H1 (cell line): Measurements from ENCODE around the gene CCR2. TPM values are rescaled to one million over a fixed set of nuclear protein-coding genes. Genes with fewer than 3 reads are reported as not detected.

Experiments
- CTCF ChIA-PET: fragments of 300-600 bp; sonication (Branson Sonifier 250); formaldehyde crosslinking; loops from one replicate; lab custom pipeline; 2021; ENCODE audit not compliant: partially characterized antibody; lab: Charles Lee
- POLR2A ChIA-PET: fragments of 300-600 bp; sonication (Branson Sonifier 250); formaldehyde crosslinking; loops from one replicate; lab custom pipeline; 2021; ENCODE audit warnings: inconsistent platforms; ENCODE audit not compliant: partially characterized antibody; lab: Charles Lee
- DNase-seq, 2 experiments: peaks; one replicate each; pipeline versions ENCODE4 v3.0.0 to v3.0.0-alpha.2; 2010 to 2022; ENCODE audit warnings: low spot score in 2 of 2, low read depth in 1 of 2, mixed read lengths in 1 of 2
- FAIRE-seq: peaks from 2 replicates; lab custom pipeline; 2011; peaks lifted over from hg19 to GRCh38; lab: Jason Lieb, UNC
- H2AFZ ChIP-seq: 2 replicates; pipeline ENCODE4 v1.8.1; 2012; ENCODE audit warnings: low read length, inconsistent platforms
- H2AK5ac ChIP-seq: 2 replicates; pipeline ENCODE4 v1.6.1; 2013; ENCODE audit warnings: low read depth, low read length
- H2BK120ac ChIP-seq: replicated peaks from 2 replicates; pipeline ENCODE3; 2013; ENCODE audit warnings: low read depth, low read length, inconsistent platforms
- H2BK12ac ChIP-seq: 2 replicates; pipeline ENCODE4 v1.6.1; 2013; ENCODE audit warnings: low read depth, low read length
- H2BK15ac ChIP-seq: 2 replicates; pipeline ENCODE4 v1.6.1; 2013; ENCODE audit warnings: low read length
- H2BK20ac ChIP-seq: 2 replicates; pipeline ENCODE4 v1.6.1; 2013; ENCODE audit warnings: low read length
- H2BK5ac ChIP-seq: 2 replicates; pipeline ENCODE4 v1.6.1; 2013; ENCODE audit warnings: low read depth, low read length
- H3K14ac ChIP-seq: 2 replicates; pipeline ENCODE4 v1.6.1; 2013; ENCODE audit warnings: inconsistent platforms; ENCODE audit not compliant: insufficient read length
- H3K18ac ChIP-seq: 2 replicates; pipeline ENCODE4 v1.6.1; 2013; ENCODE audit warnings: low read length; ENCODE audit errors: extremely low read depth
- H3K23ac ChIP-seq: 2 replicates; pipeline ENCODE4 v1.6.1; 2013; ENCODE audit warnings: inconsistent platforms; ENCODE audit not compliant: insufficient read length
- H3K23me2 ChIP-seq: 2 replicates; pipeline ENCODE4 v1.6.1; 2013; ENCODE audit warnings: low read depth, low read length
- H3K27ac ChIP-seq: 2 replicates; pipeline ENCODE4 v1.6.1; 2011; ENCODE audit warnings: low read depth, low read length, inconsistent platforms
- H3K27me3 ChIP-seq, 4 experiments: replicated peaks in 1 of 4; 1 replicate in 1 of 4; 2 replicates in 3 of 4; pipeline versions ENCODE4 v1.6.1 to v1.8.1; 2011 to 2013; ENCODE audit warnings: low read length in 3 of 4, mild to moderate bottlenecking in 3 of 4, inconsistent platforms in 2 of 4, mixed read lengths in 2 of 4, moderate library complexity in 1 of 4; ENCODE audit not compliant: control insufficient read depth in 3 of 4, insufficient read depth in 3 of 4; ENCODE audit errors: extremely low read depth in 1 of 4
- H3K36me3 ChIP-seq, 4 experiments: 2 replicates each; pipeline versions ENCODE4 v1.6.1 to v1.8.1; 2011 to 2013; ENCODE audit warnings: mild to moderate bottlenecking in 4 of 4, low read length in 3 of 4, moderate library complexity in 2 of 4, control low read depth in 1 of 4, inconsistent platforms in 1 of 4; ENCODE audit not compliant: insufficient read depth in 4 of 4, control insufficient read depth in 2 of 4
- H3K4ac ChIP-seq: replicated peaks from 2 replicates; pipeline ENCODE3; 2013; ENCODE audit warnings: low read length, low read depth, mixed read lengths, inconsistent platforms; ENCODE audit not compliant: insufficient read length
- H3K4me1 ChIP-seq, 4 experiments: replicated peaks in 1 of 4; 1 replicate in 1 of 4; 2 replicates in 3 of 4; pipeline versions ENCODE4 v1.6.1 to v1.8.1; 2011 to 2013; ENCODE audit warnings: low read length in 3 of 4, inconsistent platforms in 2 of 4, mixed read lengths in 1 of 4; ENCODE audit not compliant: insufficient read depth in 4 of 4, control insufficient read depth in 3 of 4
- H3K4me2 ChIP-seq, 2 experiments: 2 replicates each; pipeline versions ENCODE4 v1.6.1 to v1.8.1; 2011 to 2013; ENCODE audit warnings: low read depth in 2 of 2, low read length in 2 of 2, control low read depth in 1 of 2, inconsistent platforms in 1 of 2, mild to moderate bottlenecking in 1 of 2; ENCODE audit not compliant: insufficient read depth in 1 of 2
- H3K4me3 ChIP-seq, 4 experiments: fragments of 200-600, 300-600 bp in 1 of 4; sonication (generic), shearing (Covaris generic), sonication (Bioruptor Twin) in 1 of 4; 2 replicates each; pipeline versions ENCODE4 v1.5.1 to v1.8.1; 2011 to 2016; ENCODE audit warnings: low read length in 4 of 4, low read depth in 3 of 4, control low read depth in 2 of 4, inconsistent platforms in 2 of 4, mild to moderate bottlenecking in 2 of 4, mixed read lengths in 1 of 4, moderate library complexity in 1 of 4; ENCODE audit not compliant: insufficient read depth in 2 of 4; ENCODE audit errors: extremely low read depth in 1 of 4
- H3K56ac ChIP-seq: replicated peaks from 2 replicates; pipeline ENCODE3; 2013; ENCODE audit warnings: low read depth, mild to moderate bottlenecking, mixed read lengths, low read length, inconsistent platforms; ENCODE audit not compliant: insufficient read length
- H3K79me1 ChIP-seq: 2 replicates; pipeline ENCODE4 v1.6.1; 2013; ENCODE audit warnings: low read depth, low read length, control low read depth
- H3K79me2 ChIP-seq, 2 experiments: 2 replicates each; pipeline versions ENCODE4 v1.6.1 to v1.8.1; 2012 to 2013; ENCODE audit warnings: low read length in 2 of 2, mild to moderate bottlenecking in 2 of 2, inconsistent platforms in 1 of 2; ENCODE audit not compliant: insufficient read depth in 2 of 2, control insufficient read depth in 1 of 2
- H3K9ac ChIP-seq, 4 experiments: replicated peaks in 1 of 4; 1 replicate in 1 of 4; 2 replicates in 3 of 4; pipeline versions ENCODE4 v1.6.1 to v1.8.1; 2011 to 2013; ENCODE audit warnings: low read depth in 3 of 4, low read length in 3 of 4, control low read depth in 2 of 4, mild to moderate bottlenecking in 2 of 4, moderate library complexity in 2 of 4, inconsistent platforms in 1 of 4; ENCODE audit errors: extremely low read depth in 1 of 4
- H3K9me3 ChIP-seq, 2 experiments: 2 replicates each; pipeline versions ENCODE4 v1.6.1 to v1.8.1; 2012 to 2013; ENCODE audit warnings: mild to moderate bottlenecking in 2 of 2, moderate library complexity in 2 of 2, control low read depth in 1 of 2, inconsistent platforms in 1 of 2, low read depth in 1 of 2, low read length in 1 of 2, mixed read lengths in 1 of 2; ENCODE audit not compliant: insufficient read depth in 2 of 2
- H4K20me1 ChIP-seq, 2 experiments: replicated peaks in 1 of 2; 2 replicates each; pipeline versions ENCODE3 to v1.8.1; 2011 to 2013; ENCODE audit warnings: inconsistent platforms in 2 of 2, low read length in 2 of 2, mild to moderate bottlenecking in 1 of 2; ENCODE audit not compliant: insufficient read depth in 2 of 2, control insufficient read depth in 1 of 2
- H4K5ac ChIP-seq: 2 replicates; pipeline ENCODE4 v1.6.1; 2013; ENCODE audit warnings: low read length, low read depth, mixed read lengths, inconsistent platforms; ENCODE audit not compliant: insufficient read length
- H4K8ac ChIP-seq: 2 replicates; pipeline ENCODE4 v1.8.0; 2013; ENCODE audit warnings: mild to moderate bottlenecking, moderate library complexity, low read length, inconsistent platforms; ENCODE audit not compliant: insufficient read depth; ENCODE audit errors: extremely low read depth
- H4K91ac ChIP-seq: replicated peaks from 2 replicates; pipeline ENCODE3; 2013; ENCODE audit warnings: low read length, mixed read lengths, inconsistent platforms; ENCODE audit not compliant: insufficient read length
- BRCA1 ChIP-seq: IDR thresholded peaks from 2 replicates; pipeline ENCODE4 v1.6.1; 2012; ENCODE audit warnings: low read depth, low read length, improper control_type of control experiment
- CBX8 ChIP-seq: fragments of 300-800, 300-1000 bp; sonication (generic); IDR thresholded peaks from 2 replicates; pipeline ENCODE4 v1.7.1; 2016; ENCODE audit warnings: low read depth, low read length, borderline replicate concordance
- EGR1 ChIP-seq: IDR thresholded peaks from 2 replicates; pipeline ENCODE4 v1.6.1; 2011; ENCODE audit warnings: low read depth, low read length, borderline replicate concordance
- FOSL1 ChIP-seq: IDR thresholded peaks from 2 replicates; pipeline ENCODE4 v1.6.1; 2011; ENCODE audit warnings: mild to moderate bottlenecking, low read depth, low read length, moderate library complexity; ENCODE audit not compliant: insufficient read depth
- HDAC6 ChIP-seq: IDR thresholded peaks from one replicate; pipeline ENCODE4 v1.7.1; 2012; ENCODE audit warnings: low read depth, mild to moderate bottlenecking, inconsistent platforms, low read length, moderate library complexity
- KDM5A ChIP-seq: fragments of 200-600 bp; IDR thresholded peaks from 2 replicates; pipeline ENCODE4 v1.7.1; 2012; ENCODE audit warnings: mild to moderate bottlenecking, low read length, inconsistent platforms, mixed read lengths
- MAFK ChIP-seq: IDR thresholded peaks from 2 replicates; pipeline ENCODE4 v1.6.1; 2012; ENCODE audit warnings: low read depth, mild to moderate bottlenecking, improper control_type of control experiment, low read length
- RAD21 ChIP-seq, 2 experiments: IDR thresholded peaks in 1 of 2; conservative IDR thresholded peaks in 1 of 2; 2 replicates each; pipeline ENCODE4 v1.6.1; 2011; ENCODE audit warnings: low read depth in 2 of 2, low read length in 2 of 2, improper control_type of control experiment in 1 of 2, inconsistent platforms in 1 of 2, mild to moderate bottlenecking in 1 of 2, moderate library complexity in 1 of 2
- SP4 ChIP-seq: IDR thresholded peaks from 2 replicates; pipeline ENCODE4 v1.6.1; 2012; ENCODE audit warnings: low read length, inconsistent platforms
- WGBS, 2 experiments: shearing (Covaris generic) in 1 of 2; methylation state at CpG; one replicate each; pipeline versions ENCODE4 v1.1.6 to v1.1.7; 2013 to 2015; ENCODE audit warnings: low lambda C conversion rate in 2 of 2, mixed read lengths in 2 of 2, inconsistent platforms in 1 of 2, low coverage in 1 of 2, missing lambda C conversion rate in 1 of 2; ENCODE audit not compliant: insufficient replicate concordance in 2 of 2, insufficient coverage in 1 of 2, insufficient read length in 1 of 2; ENCODE audit errors: extremely low coverage in 1 of 2, missing lambda C conversion rate in 1 of 2; 5-methylcytosine and 5-hydroxymethylcytosine counted together
- polyA plus RNA-seq, 7 experiments: library from polyadenylated mRNA; depleted of rRNA in 3 of 7; stranded (reverse) in 5 of 7; unstranded in 2 of 7; fragments of >200 nt in 5 of 7; fragments of 200-250 nt in 2 of 7; gene quantifications; 1 replicate in 5 of 7; 2 replicates in 1 of 7; 4 replicates in 1 of 7; pipeline versions ENCODE4 v1.2.1 to v1.2.3, GENCODE V29; 2011 to 2013; ENCODE audit warnings: missing spikeins in 2 of 7, mixed read lengths in 2 of 7
- total RNA-seq: library from RNA; stranded (reverse); fragmentation: NEBNext Ultra II Directional; extraction: Animal tissue kit (Norgen Biotek cat#: 25700); gene quantifications from 2 replicates; pipeline ENCODE4 v1.2.1, GENCODE V29; 2021
- TF ChIP-seq, protein P1 (sequence below): IDR thresholded peaks from 2 replicates; pipeline ENCODE4 v1.6.1; 2012; ENCODE audit warnings: low read length, inconsistent platforms

CCR2 gene
- total and polyA plus RNA-seq, 2 of the 8 experiments (the other 6 are each of a cell fraction or from before 2014, with no cell fraction given), result not detected

DNA sequence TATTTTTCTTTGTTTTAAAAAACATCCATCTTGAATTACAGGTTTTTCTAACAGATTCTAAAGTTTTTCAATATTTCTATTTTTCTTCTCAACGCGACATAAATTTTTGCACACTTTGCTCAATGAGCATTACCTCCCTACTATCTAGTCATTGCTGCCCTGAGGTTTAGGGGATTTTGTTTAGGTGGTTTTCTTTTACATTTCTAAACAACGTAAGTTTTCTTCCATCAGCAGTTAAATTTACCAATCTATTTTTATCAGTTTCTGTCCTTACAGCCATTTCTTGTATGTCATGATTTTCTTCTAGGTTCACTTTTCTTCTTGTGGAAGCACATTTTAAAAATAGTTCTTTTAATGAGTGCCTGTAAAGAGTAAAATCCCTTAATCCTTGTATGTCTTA is 49.2 kb upstream of the CCR2 start:
- H2BK5ac ChIP-seq, result no peak overlapping the region
- no peak overlapping the region for H3K56ac ChIP-seq
- no peak overlapping the region for H4K91ac ChIP-seq
- H2BK20ac ChIP-seq, result no peak overlapping the region
- ChIA-PET CTCF (no interaction called here), POLR2A (no interaction called here)
- no peaks in the 10 kb centered on the region for H3K23me2 ChIP-seq
- no peaks in the 10 kb centered on the region for H3K79me2 ChIP-seq
- H3K14ac ChIP-seq, result no peak overlapping the region
- H4K8ac ChIP-seq, result no peak overlapping the region
- WGBS, 2 experiments, result 89% methylated on average over 3 of the region's 3 CpGs; no CpG with 5 or more reads in 1 of the 2 experiments
- no peaks in the 10 kb centered on the region for H3K36me3 ChIP-seq
- no peak overlapping the region for H2AFZ ChIP-seq
- no peak overlapping the region for H3K4me3 ChIP-seq
- no peak overlapping the region for H2AK5ac ChIP-seq
- no peaks in the 10 kb centered on the region for H3K27me3 ChIP-seq
- H4K5ac ChIP-seq, result no peak overlapping the region
- no peak overlapping the region for H3K4me2 ChIP-seq
- H3K4me1 ChIP-seq, result no peaks in the 10 kb centered on the region
- no peaks in the 10 kb centered on the region for H4K20me1 ChIP-seq
- no peak overlapping the region for H3K4ac ChIP-seq
- H3K18ac ChIP-seq, result no peak overlapping the region
- DNase-seq, result no peak
- H3K27ac ChIP-seq, result no peak overlapping the region
- H3K23ac ChIP-seq, result no peak overlapping the region
- no peaks in the 10 kb centered on the region for H3K9me3 ChIP-seq
- no peak overlapping the region for H2BK15ac ChIP-seq
- H3K9ac ChIP-seq, result no peak overlapping the region
- FAIRE-seq, result no peak
- H3K79me1 ChIP-seq, result no peaks in the 10 kb centered on the region
- no peak overlapping the region for H2BK12ac ChIP-seq
- H2BK120ac ChIP-seq, result no peak overlapping the region
- TF ChIP-seq BRCA1 (no peak), HDAC6 (no peak), EGR1 (no peak), SP4 (no peak), MAFK (no peak), RAD21 (IDR thresholded peaks at IDR 0.05 in 1 of 2, conservative IDR thresholded peaks at IDR 0.05 in 1 of 2; ENCODE audit: low read depth in 2 of 2, low read length in 2 of 2) (no peak), CBX8 (no peak), FOSL1 (no peak), KDM5A (no peak)
- TF ChIP-seq, protein P1, sequence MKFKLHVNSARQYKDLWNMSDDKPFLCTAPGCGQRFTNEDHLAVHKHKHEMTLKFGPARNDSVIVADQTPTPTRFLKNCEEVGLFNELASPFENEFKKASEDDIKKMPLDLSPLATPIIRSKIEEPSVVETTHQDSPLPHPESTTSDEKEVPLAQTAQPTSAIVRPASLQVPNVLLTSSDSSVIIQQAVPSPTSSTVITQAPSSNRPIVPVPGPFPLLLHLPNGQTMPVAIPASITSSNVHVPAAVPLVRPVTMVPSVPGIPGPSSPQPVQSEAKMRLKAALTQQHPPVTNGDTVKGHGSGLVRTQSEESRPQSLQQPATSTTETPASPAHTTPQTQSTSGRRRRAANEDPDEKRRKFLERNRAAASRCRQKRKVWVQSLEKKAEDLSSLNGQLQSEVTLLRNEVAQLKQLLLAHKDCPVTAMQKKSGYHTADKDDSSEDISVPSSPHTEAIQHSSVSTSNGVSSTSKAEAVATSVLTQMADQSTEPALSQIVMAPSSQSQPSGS, result no peak
